HG02642 (cell line): ENCODE measurements around the gene GLOD4.
"Not testable (repeated sequence)": the region's sequence is repeated elsewhere in the genome, so short reads cannot be mapped to it uniquely, and the experiment has no call there.

ENCODE experiments used
- ATAC-seq: cut with Tn5 transposase; IDR thresholded peaks from one replicate; pipeline ENCODE4 v1.9.1; 2021; ENCODE audit warnings: mild to moderate bottlenecking; ENCODE audit not compliant: unreplicated experiment, poor library complexity

The GLOD4 gene

GRCh38 chr17:802901-803881 is 21.1 kb upstream of the GLOD4 start:
- ATAC-seq: no peak

GRCh38 chr17:802481-802880 is 20.4 kb upstream of the GLOD4 start:
- ATAC-seq: no peak

- ATAC-seq: no peak
Measured at GRCh38 chr17:801660-802059, 19.6 kb upstream of the GLOD4 start.

GRCh38 chr17:800446-801242 is 18.6 kb upstream of the GLOD4 start:
- no peak for ATAC-seq

- no peak for ATAC-seq
Measured at GRCh38 chr17:799261-799660, 17.2 kb upstream of the GLOD4 start.

- no peak for ATAC-seq
Measured at GRCh38 chr17:798246-798645, 16.2 kb upstream of the GLOD4 start.

- no peak for ATAC-seq
Measured at GRCh38 chr17:797236-797840, 15.3 kb upstream of the GLOD4 start.

- no peak for ATAC-seq
Measured at GRCh38 chr17:796609-797008, 14.5 kb upstream of the GLOD4 start.

GRCh38 chr17:795721-796120 is 13.6 kb upstream of the GLOD4 start:
- no peak for ATAC-seq

GRCh38 chr17:795276-795675 is 13.2 kb upstream of the GLOD4 start:
- no peak for ATAC-seq

GRCh38 chr17:794876-795275 is 12.8 kb upstream of the GLOD4 start:
- no peak for ATAC-seq

GRCh38 chr17:792277-792676 is 10.2 kb upstream of the GLOD4 start:
- ATAC-seq: no peak

GRCh38 chr17:791829-792228 is 9.7 kb upstream of the GLOD4 start:
- ATAC-seq: no peak

- ATAC-seq: not testable (repeated sequence)
Measured at GRCh38 chr17:790874-791247, 8.8 kb upstream of the GLOD4 start.

- not testable (repeated sequence) for ATAC-seq
Measured at GRCh38 chr17:789931-790873, 8.1 kb upstream of the GLOD4 start.

GRCh38 chr17:789160-789840 is 7.2 kb upstream of the GLOD4 start:
- ATAC-seq: no peak

- no peak for ATAC-seq
Measured at GRCh38 chr17:788551-788950, 6.5 kb upstream of the GLOD4 start.

- ATAC-seq: no peak
Measured at GRCh38 chr17:787641-788221, 5.7 kb upstream of the GLOD4 start.

- ATAC-seq: not testable (repeated sequence)
Measured at GRCh38 chr17:785901-786300, 3.8 kb upstream of the GLOD4 start.
